Thoracic aorta (tissue), 2 donors: ENCODE data around the gene C1orf115. TPM values are rescaled to one million over a fixed set of nuclear protein-coding genes. Genes with fewer than 3 reads are reported as not detected.
A peak's percentile ranks its signal among the peaks of the same experiment; 100 is the strongest.

Experiments used
- ATAC-seq: fragments of 150-250 bp; one replicate; pipeline ENCODE4 v1.8.0; 2017; ENCODE audit warnings: low read depth; ENCODE audit not compliant: insufficient number of reproducible peaks, low FRiP score
- DNase-seq: peaks from one replicate; pipeline ENCODE4 v3.0.0-alpha.2; 2020; ENCODE audit warnings: low spot score
- H3K27ac ChIP-seq, 2 donors: fragments of 200-600 bp; sonication (generic); 1 replicate in 1 of 2; 2 replicates in 1 of 2; pipeline ENCODE4 v1.5.1; 2016; ENCODE audit warnings: mild to moderate bottlenecking in 2 of 2, moderate library complexity in 2 of 2
- H3K27me3 ChIP-seq: fragments of 200-600 bp; sonication (generic); replicated peaks from 2 replicates; pipeline ENCODE4 v1.6.0; 2016; ENCODE audit warnings: mild to moderate bottlenecking; ENCODE audit not compliant: insufficient read depth
- H3K36me3 ChIP-seq: fragments of 200-600 bp; sonication (generic); one replicate; pipeline ENCODE4 v1.5.1; 2016
- H3K4me1 ChIP-seq, 2 donors: fragments of 200-600 bp; sonication (generic); 1 replicate in 1 of 2; 2 replicates in 1 of 2; pipeline versions ENCODE4 v1.5.1 to v1.6.0; 2016; ENCODE audit warnings: low read depth in 2 of 2, mild to moderate bottlenecking in 1 of 2; ENCODE audit not compliant: control insufficient read depth in 1 of 2
- H3K4me3 ChIP-seq: fragments of 200-600 bp; sonication (generic); 2 replicates; pipeline ENCODE4 v1.5.1; 2016; ENCODE audit warnings: mild to moderate bottlenecking
- H3K9me3 ChIP-seq: fragments of 200-600 bp; sonication (generic); 2 replicates; pipeline ENCODE4 v1.5.1; 2016
- total RNA-seq, 2 donors: library from RNA; depleted of rRNA; stranded (reverse); fragments of >200 nt; gene quantifications; one replicate each; pipeline versions ENCODE4 v1.1.0 to v1.2.3, GENCODE V29; 2016
- TF ChIP-seq, protein P1 (sequence below): fragments of 200-600 bp; sonication (generic); IDR thresholded peaks from one replicate; pipeline ENCODE4 v1.5.1; 2019; ENCODE audit warnings: antibody characterized with exemption

The C1orf115 gene
- total RNA-seq, 2 donors from 2014 or later: 6.8 to 9.7 TPM

DNA sequence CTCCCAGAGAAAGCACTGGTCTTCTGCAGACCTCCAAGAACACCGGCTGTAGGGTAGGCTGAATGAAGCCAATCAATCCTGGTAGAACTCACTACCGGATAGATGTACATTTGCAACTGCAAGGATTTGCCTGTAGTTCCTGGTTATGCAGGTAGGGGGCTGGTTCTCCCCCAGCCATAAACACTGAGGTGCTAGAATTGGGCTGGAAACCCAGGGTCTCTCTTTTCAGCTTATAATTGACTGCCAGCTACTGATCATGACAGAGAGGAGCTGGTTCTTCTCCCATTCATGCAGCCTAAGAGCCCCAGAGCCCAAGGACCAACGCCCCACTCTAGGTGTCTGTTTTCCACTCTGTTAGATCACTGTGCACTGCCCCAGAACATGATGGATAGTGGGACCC, 36.5 kb downstream of the C1orf115 start:
- no peaks in the 10 kb centered on the region for H3K4me1 ChIP-seq
- no peak overlapping the region for H3K27ac ChIP-seq
- TF ChIP-seq, protein P1, sequence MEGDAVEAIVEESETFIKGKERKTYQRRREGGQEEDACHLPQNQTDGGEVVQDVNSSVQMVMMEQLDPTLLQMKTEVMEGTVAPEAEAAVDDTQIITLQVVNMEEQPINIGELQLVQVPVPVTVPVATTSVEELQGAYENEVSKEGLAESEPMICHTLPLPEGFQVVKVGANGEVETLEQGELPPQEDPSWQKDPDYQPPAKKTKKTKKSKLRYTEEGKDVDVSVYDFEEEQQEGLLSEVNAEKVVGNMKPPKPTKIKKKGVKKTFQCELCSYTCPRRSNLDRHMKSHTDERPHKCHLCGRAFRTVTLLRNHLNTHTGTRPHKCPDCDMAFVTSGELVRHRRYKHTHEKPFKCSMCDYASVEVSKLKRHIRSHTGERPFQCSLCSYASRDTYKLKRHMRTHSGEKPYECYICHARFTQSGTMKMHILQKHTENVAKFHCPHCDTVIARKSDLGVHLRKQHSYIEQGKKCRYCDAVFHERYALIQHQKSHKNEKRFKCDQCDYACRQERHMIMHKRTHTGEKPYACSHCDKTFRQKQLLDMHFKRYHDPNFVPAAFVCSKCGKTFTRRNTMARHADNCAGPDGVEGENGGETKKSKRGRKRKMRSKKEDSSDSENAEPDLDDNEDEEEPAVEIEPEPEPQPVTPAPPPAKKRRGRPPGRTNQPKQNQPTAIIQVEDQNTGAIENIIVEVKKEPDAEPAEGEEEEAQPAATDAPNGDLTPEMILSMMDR: no peak
- no peak for ATAC-seq
- H3K36me3 ChIP-seq: no peaks in the 10 kb centered on the region
- no peak for DNase-seq
- H3K4me3 ChIP-seq: no peak overlapping the region
- H3K27me3 ChIP-seq: no peaks in the 10 kb centered on the region
- no peaks in the 10 kb centered on the region for H3K9me3 ChIP-seq

DNA sequence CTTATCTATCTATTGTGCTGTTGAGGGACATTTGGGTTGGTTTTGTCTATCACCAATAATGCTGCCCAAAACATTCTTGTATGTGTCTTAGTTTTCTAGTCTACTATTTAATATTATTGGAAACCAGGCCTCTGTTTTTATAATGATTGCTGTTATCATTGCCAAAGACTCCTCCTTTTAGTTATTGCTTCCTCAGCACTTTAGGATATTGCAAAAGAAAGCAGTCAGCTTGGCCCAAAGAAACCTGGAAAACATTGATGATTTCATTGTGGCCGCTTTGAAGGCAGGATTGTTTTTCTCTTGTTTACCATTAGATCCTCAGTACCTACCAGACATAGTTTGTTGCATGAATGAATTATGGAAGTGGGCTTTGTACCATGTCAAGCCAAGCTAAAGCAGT, 37.4 kb downstream of the C1orf115 start:
- Histone ChIP-seq H3K27me3 (no peaks in the 10 kb centered on the region), H3K9me3 (no peaks in the 10 kb centered on the region), H3K4me3 (no peak overlapping the region), H3K4me1 (peaks cover 0 to 8% of the 10 kb centered on the region in 2 donors), H3K36me3 (no peaks in the 10 kb centered on the region), H3K27ac (no peak overlapping the region)
- DNase-seq (no peak), ATAC-seq (no peak)
- TF ChIP-seq, protein P1: no peak

DNA sequence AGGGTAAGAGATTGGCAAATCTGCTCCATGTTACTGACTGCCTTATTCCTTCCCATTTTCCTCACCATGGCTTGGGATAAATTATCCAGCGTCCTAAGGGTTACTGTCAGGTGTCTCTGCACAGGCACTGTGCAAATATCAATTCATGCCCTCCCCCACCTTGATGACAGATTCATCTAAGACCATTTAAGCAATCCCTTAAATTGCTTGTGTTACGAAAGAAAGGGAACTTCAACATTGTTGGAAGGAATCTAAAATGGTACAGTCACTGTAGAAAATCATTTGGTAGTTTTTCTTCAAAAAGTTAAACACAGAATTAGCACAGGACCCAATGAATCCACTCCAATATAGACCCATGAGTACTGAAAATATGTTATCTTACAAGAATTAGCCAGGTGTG, 40.3 kb downstream of the C1orf115 start:
- no peak for ATAC-seq
- TF ChIP-seq, protein P1: no peak
- H3K27me3 ChIP-seq: no peaks in the 10 kb centered on the region

DNA sequence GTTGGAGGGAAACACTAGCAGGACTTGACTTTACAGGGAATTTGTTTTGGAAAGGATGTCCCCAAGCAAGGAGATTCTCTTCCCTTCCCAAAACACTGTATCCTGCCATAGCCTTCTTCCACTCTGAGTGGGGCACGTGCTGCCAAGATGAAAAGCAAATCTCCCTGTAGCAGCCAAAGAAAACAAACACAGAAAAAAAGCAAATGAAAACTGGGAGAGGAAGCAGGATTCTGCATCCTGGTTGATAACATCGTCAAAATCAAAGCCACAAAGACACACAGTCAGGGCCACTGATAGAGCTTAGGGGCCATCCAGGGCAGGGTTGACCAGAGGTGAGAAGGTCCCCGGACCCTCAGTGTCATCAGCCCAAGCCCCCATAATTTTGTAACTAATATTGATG, 42.0 kb downstream of the C1orf115 start:
- Histone ChIP-seq H3K27ac (peak overlapping the region; percentile 80 to 83), H3K36me3 (no peaks in the 10 kb centered on the region), H3K4me1 (peaks cover 15 to 25% of the 10 kb centered on the region in 2 donors), H3K27me3 (no peaks in the 10 kb centered on the region), H3K9me3 (no peaks in the 10 kb centered on the region), H3K4me3 (peak overlapping the region; percentile 67)
- DNase-seq (no peak), ATAC-seq (no peak)
- TF ChIP-seq, protein P1: no peak

More for the DNA sequence above, 40.3 kb downstream of the C1orf115 start:
- no peak for DNase-seq
- H3K4me3 ChIP-seq: no peak overlapping the region
- H3K36me3 ChIP-seq: no peaks in the 10 kb centered on the region
- peaks cover 15 to 25% of the 10 kb centered on the region in 2 donors for H3K4me1 ChIP-seq
- H3K27ac ChIP-seq: no peak overlapping the region
- H3K9me3 ChIP-seq: no peaks in the 10 kb centered on the region

DNA sequence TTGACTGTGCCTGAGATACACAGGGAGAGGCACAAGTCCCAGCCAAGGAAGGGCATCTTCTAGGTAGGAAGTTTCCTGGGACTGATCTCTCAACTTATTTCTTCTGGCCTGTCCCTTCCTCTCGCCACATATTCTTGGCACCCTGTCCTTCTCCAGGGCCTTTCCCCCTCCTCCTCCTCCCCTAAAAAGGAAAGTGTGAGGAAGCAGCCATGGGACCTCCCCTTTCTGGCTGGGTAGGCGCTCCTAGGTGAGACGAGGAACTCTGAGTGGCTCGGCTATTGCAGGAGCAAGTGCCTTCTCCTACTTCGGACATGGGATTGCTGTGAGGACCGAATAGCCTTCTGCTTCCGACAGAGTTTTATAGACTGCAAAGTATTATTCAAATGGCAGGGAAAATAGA, 42.5 kb downstream of the C1orf115 start:
- H3K27me3 ChIP-seq: no peaks in the 10 kb centered on the region
- ATAC-seq: peak; percentile 15
- H3K27ac ChIP-seq: peak overlapping the region; percentile 80 to 83
- no peak for DNase-seq
- H3K9me3 ChIP-seq: no peaks in the 10 kb centered on the region
- no peaks in the 10 kb centered on the region for H3K36me3 ChIP-seq
- H3K4me3 ChIP-seq: peak overlapping the region; percentile 67
- H3K4me1 ChIP-seq: peaks cover 15 to 25% of the 10 kb centered on the region in 2 donors
- TF ChIP-seq, protein P1: no peak
